PC-9 (cell line): Measurements from ENCODE around the gene CCNA2.

ENCODE experiments used
- CTCF ChIP-seq: fragments of 200-600 bp; sonication (generic); conservative IDR thresholded peaks from 2 replicates; pipeline ENCODE4 v1.6.1; 2017; ENCODE audit warnings: mixed run types, antibody characterized with exemption, mild to moderate bottlenecking, moderate library complexity
- EZH2 ChIP-seq: fragments of 200-600 bp; sonication (generic); IDR thresholded peaks from 2 replicates; pipeline ENCODE4 v1.8.0; 2017; ENCODE audit warnings: antibody characterized with exemption, low read depth

- no peak for TF ChIP-seq CTCF
- no peak for TF ChIP-seq EZH2
Observed at GRCh38 chr4:121819216-121819965, 4.3 kb downstream of the CCNA2 start.
